GM12892 (cell line): ENCODE data around the gene AEBP1.

Experiments
- DNase-seq: peaks from one replicate; pipeline ENCODE4 v3.0.0; 2011; ENCODE audit not compliant: insufficient read length
- FAIRE-seq: peaks from 2 replicates; lab custom pipeline; 2011; peaks lifted over from hg19 to GRCh38; lab: Jason Lieb, UNC
- POLR2A ChIP-seq: IDR thresholded peaks from 2 replicates; pipeline ENCODE4 v1.6.1; 2011; ENCODE audit warnings: low read depth, low read length, control low read depth
- POLR2AphosphoS5 ChIP-seq: IDR thresholded peaks from 2 replicates; pipeline ENCODE4 v1.6.1; 2011; ENCODE audit warnings: low read depth, low read length, control low read depth
- TAF1 ChIP-seq: IDR thresholded peaks from 2 replicates; pipeline ENCODE4 v1.6.1; 2011; ENCODE audit warnings: low read depth, mild to moderate bottlenecking, control low read depth, low read length, borderline replicate concordance

Gene AEBP1

GRCh38 chr7:44068054-44068453 is 36.1 kb upstream of the AEBP1 start:
- no peak for DNase-seq
- TF ChIP-seq POLR2A (peak; percentile 8; the same call in 1 of the 2 replicates), POLR2AphosphoS5 (peak; percentile 56; the same call in 1 of the 2 replicates), TAF1 (no peak)
- FAIRE-seq, result no peak

GRCh38 chr7:44071726-44072363 is 32.3 kb upstream of the AEBP1 start:
- TF ChIP-seq POLR2AphosphoS5 (no peak), TAF1 (no peak), POLR2A (0 out of 2 replicates have a peak, but pooled peaks have one; percentile 14)
- DNase-seq, result no peak
- FAIRE-seq, result no peak

DNA sequence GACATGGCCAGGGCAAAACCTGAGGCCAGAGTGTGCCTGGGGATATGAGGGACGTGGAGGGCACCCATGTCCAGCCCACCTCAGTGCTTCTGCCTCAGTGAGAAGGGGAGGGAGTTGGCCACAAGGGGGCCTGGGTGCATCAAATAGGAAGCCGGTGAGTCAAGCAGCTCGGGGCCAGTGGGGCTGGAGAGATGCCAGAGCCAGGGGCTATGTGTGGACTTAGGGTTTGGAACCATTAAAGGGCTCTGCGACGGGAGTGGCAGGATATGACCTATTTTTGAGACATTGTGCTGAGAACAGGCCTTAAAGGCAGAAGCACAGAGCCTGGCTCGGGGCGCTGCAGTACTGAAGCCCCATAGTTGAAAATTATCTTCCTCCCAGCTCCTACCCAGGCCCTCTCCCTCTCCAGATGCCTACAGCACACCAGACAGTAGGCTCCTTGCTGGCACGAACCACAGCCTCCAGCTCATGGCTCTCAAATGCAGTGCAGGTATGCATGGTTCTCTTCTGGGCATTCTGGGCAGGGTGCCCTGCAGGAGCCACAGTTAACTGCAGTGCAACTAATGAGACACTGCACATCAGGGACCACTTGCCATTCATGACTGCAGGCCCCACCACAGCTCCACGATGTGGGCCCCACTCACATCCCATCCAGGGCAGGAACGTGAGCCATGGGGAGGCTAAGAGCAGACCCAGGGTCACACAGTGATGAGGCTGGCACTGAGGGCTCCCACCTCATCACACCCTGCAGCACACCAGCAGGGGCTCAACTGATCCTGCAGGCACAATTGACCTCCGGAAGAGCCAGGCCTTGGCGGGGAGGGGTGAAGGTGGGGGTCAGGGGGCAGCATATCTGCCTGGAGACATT is 31.5 kb upstream of the AEBP1 start:
- no peak for FAIRE-seq
- no peak for DNase-seq
- no peak for TF ChIP-seq TAF1
- peak; percentile 43; the same call in 1 of the 2 replicates for TF ChIP-seq POLR2AphosphoS5
- TF ChIP-seq POLR2A, result peak; percentile 49; the same call in 1 of the 2 replicates

DNA sequence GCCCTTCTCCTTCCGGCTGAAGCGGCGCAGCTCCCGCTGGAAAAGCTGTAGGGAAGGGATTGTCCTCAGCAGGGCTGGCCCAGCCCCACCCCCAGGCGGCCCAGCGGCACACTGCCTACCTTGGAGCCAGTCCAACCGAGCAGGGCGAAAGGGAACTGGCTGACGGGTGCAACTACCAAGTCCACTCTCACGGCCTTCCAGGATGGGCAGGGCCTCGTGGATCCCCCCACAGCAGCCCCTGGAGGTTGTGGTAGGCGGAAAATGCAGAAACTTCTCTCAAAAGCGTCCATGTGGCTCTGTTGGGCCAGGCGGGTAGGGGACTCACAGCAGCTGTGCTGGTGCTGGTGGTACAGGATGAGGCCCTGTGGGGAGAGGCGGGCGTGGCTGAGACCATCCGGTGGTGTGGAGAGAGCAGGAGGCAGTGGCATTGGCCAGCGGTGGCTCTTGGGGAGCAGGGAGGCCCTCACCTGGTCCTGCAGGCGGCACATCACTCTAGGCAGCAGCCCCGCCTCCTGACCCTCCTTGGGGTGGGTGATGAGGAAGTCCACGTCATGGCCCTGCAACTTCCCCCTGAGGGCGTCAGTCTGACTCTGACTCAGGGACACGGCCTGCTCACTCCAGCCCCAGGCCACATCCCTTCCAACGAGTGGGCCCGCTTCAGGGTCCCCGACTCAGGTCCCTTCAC is 30.3 kb upstream of the AEBP1 start:
- FAIRE-seq (no peak), DNase-seq (peak; percentile 76)
- 0 out of 2 replicates have a peak, but pooled peaks have one; percentile 11 for TF ChIP-seq POLR2AphosphoS5
- peak; percentile 15; the same call in 1 of the 2 replicates for TF ChIP-seq POLR2A
- no peak for TF ChIP-seq TAF1

DNA sequence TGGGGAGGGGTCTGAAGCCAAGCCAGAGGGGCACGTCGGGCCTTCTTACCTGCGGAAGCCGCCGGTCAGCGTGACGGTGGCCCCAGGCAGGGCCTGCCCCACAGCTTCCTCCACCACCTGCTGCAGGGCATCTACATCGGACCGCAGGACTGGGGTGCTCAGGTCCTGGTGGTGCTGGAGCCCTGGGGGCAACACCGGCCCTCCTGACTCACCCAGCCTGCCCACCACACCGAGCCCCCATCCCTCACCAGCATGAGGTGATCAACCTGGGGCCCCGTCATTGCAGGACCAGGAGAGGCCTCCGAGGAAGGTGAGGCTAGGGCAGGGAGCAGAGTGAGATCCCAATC is 29.8 kb upstream of the AEBP1 start:
- TF ChIP-seq POLR2A (peak; percentile 1; the same call in 1 of the 2 replicates), TAF1 (no peak), POLR2AphosphoS5 (no peak)
- FAIRE-seq, result no peak

GRCh38 chr7:44075296-44076075 is 28.7 kb upstream of the AEBP1 start:
- no peak for FAIRE-seq
- TF ChIP-seq POLR2A (no peak), POLR2AphosphoS5 (no peak), TAF1 (no peak)
- DNase-seq, result no peak

More for the DNA sequence above, 29.8 kb upstream of the AEBP1 start:
- DNase-seq, result no peak

- TF ChIP-seq POLR2AphosphoS5, result no peak
- TF ChIP-seq POLR2A, result no peak
- TF ChIP-seq TAF1, result no peak
- DNase-seq (no peak), FAIRE-seq (no peak)
These were observed 27.8 kb upstream of the AEBP1 start for GRCh38 chr7:44076101-44076895.

DNA sequence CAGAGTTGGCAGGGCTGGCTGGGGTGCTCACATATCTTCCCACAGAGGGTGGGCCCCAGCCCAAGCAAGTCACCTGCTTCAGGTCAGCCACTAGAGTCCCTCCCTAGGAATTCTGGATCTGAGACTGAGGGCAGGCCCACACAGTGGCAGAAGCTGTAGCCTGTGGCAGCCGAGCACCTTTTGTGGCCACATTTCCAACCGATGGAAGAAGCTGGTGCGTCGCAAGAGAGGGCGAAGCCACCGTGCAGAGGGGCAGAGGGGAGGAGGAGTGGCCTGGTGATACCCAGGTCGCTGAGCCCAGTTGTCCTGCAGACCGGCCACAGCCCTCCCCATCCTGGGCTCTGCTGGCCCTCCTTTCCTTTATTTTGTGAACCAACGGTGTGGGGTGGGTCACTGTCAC is 27.1 kb upstream of the AEBP1 start:
- TF ChIP-seq POLR2A (no peak), TAF1 (no peak), POLR2AphosphoS5 (no peak)
- DNase-seq, result no peak
- no peak for FAIRE-seq

- FAIRE-seq (no peak), DNase-seq (no peak)
- peak; percentile 8; the same call in 1 of the 2 replicates for TF ChIP-seq POLR2A
- no peak for TF ChIP-seq POLR2AphosphoS5
- no peak for TF ChIP-seq TAF1
These were observed 26.5 kb upstream of the AEBP1 start for GRCh38 chr7:44077681-44078091.

DNA sequence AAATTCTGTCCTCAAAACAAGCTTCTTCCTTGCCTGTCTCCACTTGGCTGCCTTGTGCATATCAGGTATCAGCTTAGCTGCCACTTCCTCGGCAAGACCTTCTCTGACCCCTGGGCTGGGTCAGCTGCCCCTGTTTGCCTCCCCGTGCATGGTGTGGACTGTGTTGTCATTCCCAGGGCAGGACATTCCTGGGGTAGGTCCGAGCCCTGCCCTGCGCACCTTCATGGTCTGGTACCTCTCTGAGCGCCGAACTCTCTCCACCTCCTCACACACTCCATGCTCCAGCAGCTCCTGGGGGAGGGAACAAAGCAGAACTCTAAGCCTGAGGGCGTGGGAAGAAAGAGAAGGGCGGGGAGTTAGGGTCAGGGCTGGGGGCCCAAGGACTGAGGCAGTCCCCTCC is 25.6 kb upstream of the AEBP1 start:
- no peak for TF ChIP-seq POLR2AphosphoS5
- no peak for TF ChIP-seq POLR2A
- TF ChIP-seq TAF1, result no peak
- DNase-seq, result no peak
- FAIRE-seq, result no peak
